HepG2 (cell line): ENCODE data around the gene ANAPC16. TPM values are rescaled to one million over a fixed set of nuclear protein-coding genes. Genes with fewer than 3 reads are reported as not detected.

Source experiments
- ATRX ChIP-seq: sonication (generic); formaldehyde crosslinking; IDR thresholded peaks from 2 replicates; pipeline ENCODE4 v1.4.0; 2020; ENCODE audit warnings: missing genetic modification reagents, borderline replicate concordance
- CC2D1A ChIP-seq: sonication (generic); formaldehyde crosslinking; IDR thresholded peaks from 2 replicates; pipeline ENCODE4 v1.8.1; 2023; ENCODE audit warnings: mild to moderate bottlenecking, missing genetic modification reagents
- CCAR2 ChIP-seq: fragments of 200-400 bp; formaldehyde crosslinking; optimal IDR thresholded peaks from 2 replicates; pipeline ENCODE3; 2018; ENCODE audit warnings: low read depth, mild to moderate bottlenecking, low read length, moderate library complexity
- CREB1 ChIP-seq, 2 experiments: fragments of 450-650 bp in 1 of 2; IDR thresholded peaks; 2 replicates each; pipeline ENCODE4 v1.6.1; 2016 to 2017; ENCODE audit warnings: control low read depth in 1 of 2, mild to moderate bottlenecking in 1 of 2, missing compliant biosample characterization in 1 of 2, missing genetic modification characterization in 1 of 2
- DNMT1 ChIP-seq: sonication (generic); formaldehyde crosslinking; IDR thresholded peaks from 2 replicates; pipeline ENCODE4 v1.5.1; 2020; ENCODE audit warnings: mild to moderate bottlenecking, missing genetic modification reagents
- GPN1 ChIP-seq: sonication (generic); formaldehyde crosslinking; IDR thresholded peaks from 2 replicates; pipeline ENCODE4 v1.5.1; 2020; ENCODE audit warnings: missing genetic modification reagents, borderline replicate concordance
- HNRNPK ChIP-seq: fragments of 200-400 bp; formaldehyde crosslinking; IDR thresholded peaks from 2 replicates; pipeline ENCODE4 v1.6.1; 2018; ENCODE audit warnings: low read length, low read depth, moderate library complexity, mild to moderate bottlenecking; ENCODE audit not compliant: poor library complexity, severe bottlenecking
- MTA3 ChIP-seq: sonication (generic); formaldehyde crosslinking; IDR thresholded peaks from 2 replicates; pipeline ENCODE4 v1.4.0; 2020; ENCODE audit warnings: missing genetic modification reagents
- RBAK ChIP-seq: sonication (generic); formaldehyde crosslinking; IDR thresholded peaks from 2 replicates; pipeline ENCODE4 v1.5.1; 2020; ENCODE audit warnings: mild to moderate bottlenecking, missing genetic modification reagents
- RXRA ChIP-seq: sonication (generic); formaldehyde crosslinking; IDR thresholded peaks from 2 replicates; pipeline ENCODE4 v1.5.1; 2020; ENCODE audit warnings: missing genetic modification reagents
- SAFB2 ChIP-seq: sonication (generic); formaldehyde crosslinking; IDR thresholded peaks from 2 replicates; pipeline ENCODE4 v1.5.1; 2020; ENCODE audit warnings: missing genetic modification reagents, low read depth, mild to moderate bottlenecking, borderline replicate concordance
- TARDBP ChIP-seq: sonication (generic); formaldehyde crosslinking; IDR thresholded peaks from 2 replicates; pipeline ENCODE4 v1.8.0; 2022; ENCODE audit warnings: mild to moderate bottlenecking, missing genetic modification reagents
- YY1 ChIP-seq: IDR thresholded peaks from 2 replicates; pipeline ENCODE4 v1.6.1; 2011; ENCODE audit warnings: low read length, low read depth, moderate library complexity, mild to moderate bottlenecking; ENCODE audit not compliant: insufficient read depth, insufficient replicate concordance
- ZNF160 ChIP-seq: sonication (generic); formaldehyde crosslinking; IDR thresholded peaks from 2 replicates; pipeline ENCODE4 v1.8.0; 2022; ENCODE audit warnings: mild to moderate bottlenecking, inconsistent platforms, missing genetic modification reagents
- ZNF382 ChIP-seq: sonication (generic); formaldehyde crosslinking; IDR thresholded peaks from 2 replicates; pipeline ENCODE4 v1.5.0; 2020; ENCODE audit warnings: missing genetic modification reagents, mild to moderate bottlenecking, borderline replicate concordance
- ZNF496 ChIP-seq: sonication (generic); formaldehyde crosslinking; IDR thresholded peaks from 2 replicates; pipeline ENCODE4 v1.8.1; 2023; ENCODE audit warnings: mild to moderate bottlenecking, moderate library complexity, missing genetic modification reagents; ENCODE audit not compliant: insufficient replicate concordance
- ZNF772 ChIP-seq: sonication (generic); formaldehyde crosslinking; IDR thresholded peaks from 2 replicates; pipeline ENCODE4 v1.5.0; 2020; ENCODE audit warnings: mild to moderate bottlenecking, missing genetic modification reagents
- ZNF792 ChIP-seq: IDR thresholded peaks from 2 replicates; pipeline ENCODE4 v1.6.1; 2016
- polyA plus RNA-seq, 8 experiments: library from polyadenylated mRNA; depleted of rRNA in 3 of 8; stranded (reverse) in 7 of 8; unstranded in 1 of 8; fragments of >200 nt; fragmentation: Illumina TruSeq in 4 of 8; extraction: Trizol in 4 of 8; gene quantifications; 2 replicates each; pipeline versions ENCODE4 v1.2.1 to v1.2.3, GENCODE V29; 2011 to 2016; ENCODE audit warnings: low read depth in 4 of 8, missing spikeins in 1 of 8, mixed read lengths in 1 of 8; ENCODE audit not compliant: insufficient read depth in 1 of 8
- total RNA-seq, 5 experiments: library from RNA; depleted of rRNA; stranded (reverse); fragments of >200 nt; fragmentation: Illumina TruSeq; extraction: Trizol; gene quantifications; 2 replicates each; pipeline ENCODE4 v1.2.3, GENCODE V29; 2016; ENCODE audit warnings: low read depth in 1 of 5
- TF ChIP-seq, protein P1 (sequence below): sonication (generic); formaldehyde crosslinking; IDR thresholded peaks from 2 replicates; pipeline ENCODE4 v1.4.0; 2020; ENCODE audit warnings: missing genetic modification reagents, borderline replicate concordance
- TF ChIP-seq, protein P2 (sequence below): sonication (generic); formaldehyde crosslinking; IDR thresholded peaks from 2 replicates; pipeline ENCODE4 v1.9.0; 2022; ENCODE audit warnings: low read depth, missing genetic modification reagents
- TF ChIP-seq, protein P3 (sequence below): sonication (generic); formaldehyde crosslinking; IDR thresholded peaks from 2 replicates; pipeline ENCODE4 v1.4.0; 2020; ENCODE audit warnings: mild to moderate bottlenecking, low read depth, missing genetic modification reagents
- TF ChIP-seq, protein P4 (sequence below): IDR thresholded peaks from 2 replicates; pipeline ENCODE4 v1.6.1; 2016; ENCODE audit warnings: low read depth

ANAPC16 gene
- total and polyA plus RNA-seq, 2 of the 13 experiments (the other 11 are each of a cell fraction or from before 2014, with no cell fraction given) = 74.8 to 89.4 TPM

DNA sequence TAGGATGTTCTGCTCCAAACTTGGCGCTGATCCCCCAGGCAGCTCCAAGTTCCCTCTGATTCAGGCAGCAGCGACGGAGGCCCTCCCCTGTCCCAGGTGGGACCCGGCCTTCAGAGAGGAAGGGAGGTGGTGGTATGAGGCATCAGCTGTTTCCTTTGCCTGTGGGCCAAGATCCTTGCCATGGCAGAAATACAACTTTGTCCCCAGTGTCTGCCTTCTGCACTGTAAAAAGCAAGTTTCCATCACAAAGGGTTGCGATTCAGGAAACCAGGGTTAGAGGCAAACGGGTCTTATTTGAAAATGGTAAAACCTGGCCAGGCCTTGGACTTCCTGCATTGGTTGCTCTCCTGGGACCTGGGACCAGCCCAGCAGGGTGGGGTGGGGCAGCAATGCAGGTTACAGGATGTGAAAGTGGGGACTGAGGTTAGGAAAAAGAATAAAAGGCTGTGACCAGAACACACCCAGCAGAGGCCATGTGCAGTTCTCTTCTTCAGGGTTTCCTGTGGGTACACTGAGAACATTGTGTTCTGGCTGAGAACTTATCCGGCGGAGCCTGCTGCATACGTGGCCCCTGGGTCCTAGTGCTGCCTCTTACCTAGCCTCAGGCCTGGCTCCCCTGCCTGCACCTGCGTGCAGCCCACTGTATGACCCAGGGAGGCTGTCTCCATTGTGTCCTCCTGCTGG lies 32.8 kb downstream of the ANAPC16 start (continued):
- TF ChIP-seq, protein P1, sequence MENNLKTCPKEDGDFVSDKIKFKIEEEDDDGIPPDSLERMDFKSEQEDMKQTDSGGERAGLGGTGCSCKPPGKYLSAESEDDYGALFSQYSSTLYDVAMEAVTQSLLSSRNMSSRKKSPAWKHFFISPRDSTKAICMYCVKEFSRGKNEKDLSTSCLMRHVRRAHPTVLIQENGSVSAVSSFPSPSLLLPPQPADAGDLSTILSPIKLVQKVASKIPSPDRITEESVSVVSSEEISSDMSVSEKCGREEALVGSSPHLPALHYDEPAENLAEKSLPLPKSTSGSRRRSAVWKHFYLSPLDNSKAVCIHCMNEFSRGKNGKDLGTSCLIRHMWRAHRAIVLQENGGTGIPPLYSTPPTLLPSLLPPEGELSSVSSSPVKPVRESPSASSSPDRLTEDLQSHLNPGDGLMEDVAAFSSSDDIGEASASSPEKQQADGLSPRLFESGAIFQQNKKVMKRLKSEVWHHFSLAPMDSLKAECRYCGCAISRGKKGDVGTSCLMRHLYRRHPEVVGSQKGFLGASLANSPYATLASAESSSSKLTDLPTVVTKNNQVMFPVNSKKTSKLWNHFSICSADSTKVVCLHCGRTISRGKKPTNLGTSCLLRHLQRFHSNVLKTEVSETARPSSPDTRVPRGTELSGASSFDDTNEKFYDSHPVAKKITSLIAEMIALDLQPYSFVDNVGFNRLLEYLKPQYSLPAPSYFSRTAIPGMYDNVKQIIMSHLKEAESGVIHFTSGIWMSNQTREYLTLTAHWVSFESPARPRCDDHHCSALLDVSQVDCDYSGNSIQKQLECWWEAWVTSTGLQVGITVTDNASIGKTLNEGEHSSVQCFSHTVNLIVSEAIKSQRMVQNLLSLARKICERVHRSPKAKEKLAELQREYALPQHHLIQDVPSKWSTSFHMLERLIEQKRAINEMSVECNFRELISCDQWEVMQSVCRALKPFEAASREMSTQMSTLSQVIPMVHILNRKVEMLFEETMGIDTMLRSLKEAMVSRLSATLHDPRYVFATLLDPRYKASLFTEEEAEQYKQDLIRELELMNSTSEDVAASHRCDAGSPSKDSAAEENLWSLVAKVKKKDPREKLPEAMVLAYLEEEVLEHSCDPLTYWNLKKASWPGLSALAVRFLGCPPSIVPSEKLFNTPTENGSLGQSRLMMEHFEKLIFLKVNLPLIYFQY (CRISPR knock-in tag) = no peak
- no peak for TF ChIP-seq HNRNPK
- TF ChIP-seq YY1 = peak; percentile 26
- TF ChIP-seq, protein P2, sequence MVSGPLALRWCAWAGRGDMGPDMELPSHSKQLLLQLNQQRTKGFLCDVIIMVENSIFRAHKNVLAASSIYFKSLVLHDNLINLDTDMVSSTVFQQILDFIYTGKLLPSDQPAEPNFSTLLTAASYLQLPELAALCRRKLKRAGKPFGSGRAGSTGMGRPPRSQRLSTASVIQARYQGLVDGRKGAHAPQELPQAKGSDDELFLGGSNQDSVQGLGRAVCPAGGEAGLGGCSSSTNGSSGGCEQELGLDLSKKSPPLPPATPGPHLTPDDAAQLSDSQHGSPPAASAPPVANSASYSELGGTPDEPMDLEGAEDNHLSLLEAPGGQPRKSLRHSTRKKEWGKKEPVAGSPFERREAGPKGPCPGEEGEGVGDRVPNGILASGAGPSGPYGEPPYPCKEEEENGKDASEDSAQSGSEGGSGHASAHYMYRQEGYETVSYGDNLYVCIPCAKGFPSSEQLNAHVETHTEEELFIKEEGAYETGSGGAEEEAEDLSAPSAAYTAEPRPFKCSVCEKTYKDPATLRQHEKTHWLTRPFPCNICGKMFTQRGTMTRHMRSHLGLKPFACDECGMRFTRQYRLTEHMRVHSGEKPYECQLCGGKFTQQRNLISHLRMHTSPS (CRISPR knock-in tag) = no peak
- no peak for TF ChIP-seq TARDBP (CRISPR knock-in tag)
- TF ChIP-seq RBAK (CRISPR knock-in tag) = no peak
- TF ChIP-seq ZNF772 (CRISPR knock-in tag) = 0 out of 2 replicates have a peak, but pooled peaks have one; percentile 53
- no peak; the same call in 1 of the 2 replicates for TF ChIP-seq DNMT1
- no peak for TF ChIP-seq ZNF496
- TF ChIP-seq ZNF792 (CRISPR knock-in tag) = peak; percentile 32; the same call in 1 of the 2 replicates
- TF ChIP-seq SAFB2 (CRISPR knock-in tag) = no peak
- TF ChIP-seq, protein P3, sequence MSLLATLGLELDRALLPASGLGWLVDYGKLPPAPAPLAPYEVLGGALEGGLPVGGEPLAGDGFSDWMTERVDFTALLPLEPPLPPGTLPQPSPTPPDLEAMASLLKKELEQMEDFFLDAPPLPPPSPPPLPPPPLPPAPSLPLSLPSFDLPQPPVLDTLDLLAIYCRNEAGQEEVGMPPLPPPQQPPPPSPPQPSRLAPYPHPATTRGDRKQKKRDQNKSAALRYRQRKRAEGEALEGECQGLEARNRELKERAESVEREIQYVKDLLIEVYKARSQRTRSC = no peak
- no peak for TF ChIP-seq ZNF382 (CRISPR knock-in tag)
- TF ChIP-seq CCAR2 = no peak
- peak; percentile 54; the same call in 1 of the 2 replicates for TF ChIP-seq RXRA (CRISPR knock-in tag)
- TF ChIP-seq, protein P4, sequence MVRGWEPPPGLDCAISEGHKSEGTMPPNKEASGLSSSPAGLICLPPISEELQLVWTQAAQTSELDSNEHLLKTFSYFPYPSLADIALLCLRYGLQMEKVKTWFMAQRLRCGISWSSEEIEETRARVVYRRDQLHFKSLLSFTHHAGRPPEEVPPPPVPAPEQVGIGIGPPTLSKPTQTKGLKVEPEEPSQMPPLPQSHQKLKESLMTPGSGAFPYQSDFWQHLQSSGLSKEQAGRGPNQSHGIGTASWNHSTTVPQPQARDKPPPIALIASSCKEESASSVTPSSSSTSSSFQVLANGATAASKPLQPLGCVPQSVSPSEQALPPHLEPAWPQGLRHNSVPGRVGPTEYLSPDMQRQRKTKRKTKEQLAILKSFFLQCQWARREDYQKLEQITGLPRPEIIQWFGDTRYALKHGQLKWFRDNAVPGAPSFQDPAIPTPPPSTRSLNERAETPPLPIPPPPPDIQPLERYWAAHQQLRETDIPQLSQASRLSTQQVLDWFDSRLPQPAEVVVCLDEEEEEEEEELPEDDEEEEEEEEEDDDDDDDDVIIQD (CRISPR knock-in tag) = no peak
- no peak for TF ChIP-seq CC2D1A (CRISPR knock-in tag)
- no peak for TF ChIP-seq GPN1 (CRISPR knock-in tag)
- no peak for TF ChIP-seq CREB1 (IDR thresholded peaks at IDR 0.05)
- TF ChIP-seq CREB1 (CRISPR knock-in tag; IDR thresholded peaks at IDR 0.05) = no peak
- TF ChIP-seq ATRX (CRISPR knock-in tag) = no peak
- TF ChIP-seq ZNF160 (CRISPR knock-in tag) = 0 out of 2 replicates have a peak, but pooled peaks have one; percentile 58
- no peak for TF ChIP-seq MTA3 (CRISPR knock-in tag)
